Lower lobe of right lung (tissue), 2 donors: Measurements from ENCODE around the gene HSPB2. TPM values are rescaled to one million over a fixed set of nuclear protein-coding genes. Genes with fewer than 3 reads are reported as not detected.

ENCODE experiments used
- ATAC-seq, 2 donors: fragments of 200-7000 bp; cut with Tn5 transposase; one replicate each; pipeline ENCODE4 v1.9.1; 2020 to 2022; ENCODE audit warnings: mild to moderate bottlenecking in 2 of 2, moderate library complexity in 2 of 2
- DNase-seq: peaks from one replicate; pipeline ENCODE4 v3.0.0-alpha.2; 2020
- H3K27ac ChIP-seq: fragments of 200-600 bp; one replicate; pipeline ENCODE4 v1.8.0; 2022
- H3K27me3 ChIP-seq: fragments of 200-600 bp; one replicate; pipeline ENCODE4 v1.8.0; 2022; ENCODE audit warnings: low read depth
- H3K36me3 ChIP-seq: fragments of 200-600 bp; one replicate; pipeline ENCODE4 v1.8.0; 2022; ENCODE audit warnings: mild to moderate bottlenecking
- H3K4me1 ChIP-seq: fragments of 200-600 bp; one replicate; pipeline ENCODE4 v1.8.0; 2022
- H3K4me3 ChIP-seq: fragments of 200-600 bp; one replicate; pipeline ENCODE4 v1.8.0; 2022; ENCODE audit warnings: mild to moderate bottlenecking
- H3K9me3 ChIP-seq: fragments of 200-600 bp; one replicate; pipeline ENCODE4 v1.8.0; 2022
- CTCF ChIP-seq: fragments of 200-600 bp; IDR thresholded peaks from one replicate; pipeline ENCODE4 v1.8.0; 2022; ENCODE audit warnings: antibody characterized with exemption, mild to moderate bottlenecking
- intact Hi-C: fragments of 100-400 bp; cut with DNase I; formaldehyde crosslinking; loops from one replicate; pipeline ENCODE4 v1.11.0; 2022
- total RNA-seq: library from RNA; stranded (reverse); fragmentation: NEBNext Ultra II Directional; extraction: Animal tissue kit (Norgen Biotek cat#: 25700); gene quantifications from one replicate; pipeline ENCODE4 v1.2.1, GENCODE V29; 2021
- donor health status: DM: no; HTN: yes; CAD: no; lungs with severe emphysema.

HSPB2 gene
- total RNA-seq, 1 donor from 2014 or later, result 6.4 TPM

- peaks cover 36% of the 10 kb centered on the region for H3K4me1 ChIP-seq
- H3K9me3 ChIP-seq, result no peaks in the 10 kb centered on the region
- no peaks in the 10 kb centered on the region for H3K36me3 ChIP-seq
- peak overlapping the region; percentile 15 for H3K27ac ChIP-seq
- peak overlapping the region; percentile 74 for H3K4me3 ChIP-seq
- no peak for DNase-seq
- no peaks in the 10 kb centered on the region for H3K27me3 ChIP-seq
- intact Hi-C loops, result loop anchor here (10.0 kb wide), 1 partner anchor 49 kb away; no protein-coding TSS in a partner anchor
- ATAC-seq, result no peak
- no peak for TF ChIP-seq CTCF
Observed at GRCh38 chr11:111936040-111936540, 23.6 kb downstream of the HSPB2 start.

- Histone ChIP-seq H3K4me1 (peaks cover 31% of the 10 kb centered on the region), H3K36me3 (no peaks in the 10 kb centered on the region), H3K4me3 (peak overlapping the region; percentile 74), H3K27ac (peak overlapping the region; percentile 68), H3K27me3 (no peaks in the 10 kb centered on the region), H3K9me3 (no peaks in the 10 kb centered on the region)
- intact Hi-C loops, result loop anchor here (10.0 kb wide), 1 partner anchor 47 kb away; no protein-coding TSS in a partner anchor
- DNase-seq (no peak), ATAC-seq (no peak)
- TF ChIP-seq CTCF, result no peak
Observed at GRCh38 chr11:111937461-111937769, 24.9 kb downstream of the HSPB2 start.

DNA sequence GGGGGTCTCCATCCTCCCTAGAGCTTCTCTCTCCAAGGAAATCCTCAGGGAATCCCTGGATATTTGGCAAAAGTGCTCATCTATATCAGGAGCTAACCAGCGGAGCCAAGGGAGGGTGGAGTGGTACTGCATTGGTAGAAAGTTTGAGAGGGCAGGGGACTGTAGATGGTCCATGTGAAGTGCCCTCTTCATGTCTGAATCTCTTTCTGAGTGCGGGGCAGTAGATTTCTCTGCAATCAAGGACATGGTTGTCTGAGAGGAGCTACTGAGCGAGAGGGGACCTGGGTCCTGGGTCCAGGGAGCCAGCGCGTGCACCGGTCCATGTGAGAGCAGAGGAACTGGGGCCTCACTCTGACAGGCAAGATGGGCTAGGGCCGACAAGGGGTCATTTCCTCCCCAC lies 25.3 kb downstream of the HSPB2 start:
- H3K9me3 ChIP-seq, result no peaks in the 10 kb centered on the region
- no peaks in the 10 kb centered on the region for H3K27me3 ChIP-seq
- DNase-seq, result no peak
- no peak overlapping the region for H3K27ac ChIP-seq
- no peak for TF ChIP-seq CTCF
- peak overlapping the region; percentile 74 for H3K4me3 ChIP-seq
- intact Hi-C loops, result loop anchor here (10.0 kb wide), 1 partner anchor 47 kb away; no protein-coding TSS in a partner anchor
- no peak for ATAC-seq
- H3K36me3 ChIP-seq, result no peaks in the 10 kb centered on the region
- peaks cover 30% of the 10 kb centered on the region for H3K4me1 ChIP-seq

DNA sequence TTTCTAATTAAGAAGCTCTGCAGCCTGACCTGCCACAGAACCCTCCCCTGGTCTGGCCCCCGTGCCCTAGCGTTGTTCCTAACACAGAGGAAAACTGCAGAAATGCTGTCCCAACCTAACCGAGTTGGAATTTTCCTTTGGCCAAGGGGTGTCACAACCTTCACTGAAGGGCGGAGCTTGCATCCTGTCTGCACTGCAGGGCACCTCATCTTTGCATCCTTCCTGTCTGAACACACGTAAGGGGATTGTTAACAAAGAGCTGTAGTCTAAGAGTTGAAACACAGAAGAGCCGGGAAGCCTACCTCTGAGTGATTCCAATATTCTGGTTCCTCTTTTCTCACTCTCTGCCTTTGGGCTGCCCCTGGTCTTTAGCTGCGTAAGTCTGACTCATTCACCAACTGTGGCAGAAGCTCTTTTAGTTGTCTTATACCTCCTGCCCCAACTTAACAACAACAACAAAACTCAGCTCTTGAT lies 26.2 kb downstream of the HSPB2 start:
- Histone ChIP-seq H3K27me3 (no peaks in the 10 kb centered on the region), H3K4me3 (no peak overlapping the region), H3K36me3 (no peaks in the 10 kb centered on the region), H3K9me3 (no peaks in the 10 kb centered on the region), H3K27ac (no peak overlapping the region), H3K4me1 (peaks cover 30% of the 10 kb centered on the region)
- TF ChIP-seq CTCF, result no peak
- intact Hi-C loops, result loop anchor here (10.0 kb wide), 1 partner anchor 46 kb away; no protein-coding TSS in a partner anchor
- peak; percentile 41 to 42 for ATAC-seq
- no peak for DNase-seq

- Histone ChIP-seq H3K27me3 (no peaks in the 10 kb centered on the region), H3K36me3 (no peaks in the 10 kb centered on the region), H3K9me3 (no peaks in the 10 kb centered on the region), H3K4me3 (no peak overlapping the region), H3K4me1 (peaks cover 43% of the 10 kb centered on the region), H3K27ac (no peak overlapping the region)
- no peak for TF ChIP-seq CTCF
- ATAC-seq (no peak), DNase-seq (no peak)
- intact Hi-C loops, result loop anchor here (10.0 kb wide), 1 partner anchor 45 kb away; no protein-coding TSS in a partner anchor
Observed at GRCh38 chr11:111939836-111940604, 27.5 kb downstream of the HSPB2 start.
